WTC11 (cell line): Measurements from ENCODE around the gene MAP1B. TPM values are rescaled to one million over a fixed set of nuclear protein-coding genes. Genes with fewer than 3 reads are reported as not detected.

Experiments used
- ATAC-seq: fragments of 200-7000 bp; cut with Tn5 transposase; 2 replicates; pipeline ENCODE4 v1.10.0; 2021; ENCODE audit warnings: mild to moderate bottlenecking, moderate library complexity
- CTCF ChIA-PET: fragments of 300-600 bp; sonication (Branson Sonifier 250); formaldehyde crosslinking; loops from one replicate; lab custom pipeline; 2021; ENCODE audit warnings: antibody characterized with exemption; lab: Charles Lee
- POLR2A ChIA-PET: fragments of 350-600 bp; sonication (Branson Sonifier 250); formaldehyde crosslinking; loops from one replicate; lab custom pipeline; 2021; ENCODE audit warnings: antibody characterized with exemption; lab: Charles Lee
- DNase-seq: peaks from one replicate; pipeline ENCODE4 v3.0.0; 2021; ENCODE audit warnings: low spot score
- H3K27ac Mint-ChIP-seq: 2 replicates; pipeline ENCODE4 v1.8.0; 2021; ENCODE audit warnings: mixed read lengths
- H3K27me3 Mint-ChIP-seq: 2 replicates; pipeline ENCODE4 v1.8.0; 2021; ENCODE audit warnings: low read depth, mild to moderate bottlenecking, moderate library complexity, mixed read lengths
- H3K36me3 Mint-ChIP-seq: 2 replicates; pipeline ENCODE4 v1.8.0; 2021; ENCODE audit warnings: mixed read lengths
- H3K4me1 Mint-ChIP-seq: 2 replicates; pipeline ENCODE4 v1.8.0; 2022; ENCODE audit warnings: mixed read lengths
- H3K4me3 Mint-ChIP-seq: 2 replicates; pipeline ENCODE4 v1.8.0; 2021; ENCODE audit warnings: mild to moderate bottlenecking, moderate library complexity, mixed read lengths
- H3K9me3 Mint-ChIP-seq: 2 replicates; pipeline ENCODE4 v1.8.0; 2021; ENCODE audit warnings: mixed read lengths
- AR ChIP-seq: fragments of 250-450 bp; sonication (Bioruptor Pico); IDR thresholded peaks from 2 replicates; pipeline ENCODE4 v1.9.0; 2021; ENCODE audit warnings: mild to moderate bottlenecking
- CREB1 ChIP-seq: sonication (generic); formaldehyde crosslinking; IDR thresholded peaks from 2 replicates; pipeline ENCODE4 v1.8.0; 2023; ENCODE audit warnings: mild to moderate bottlenecking, missing genetic modification reagents
- ESRRA ChIP-seq: sonication (generic); formaldehyde crosslinking; IDR thresholded peaks from 2 replicates; pipeline ENCODE4 v1.8.1; 2022; ENCODE audit warnings: mild to moderate bottlenecking, missing genetic modification reagents, borderline replicate concordance
- FOXJ3 ChIP-seq: sonication (generic); formaldehyde crosslinking; IDR thresholded peaks from 2 replicates; pipeline ENCODE4 v1.9.0; 2021; ENCODE audit warnings: missing genetic modification reagents, mild to moderate bottlenecking, borderline replicate concordance
- FOXK1 ChIP-seq: sonication (generic); formaldehyde crosslinking; IDR thresholded peaks from 2 replicates; pipeline ENCODE4 v1.8.0; 2022; ENCODE audit warnings: mild to moderate bottlenecking, moderate library complexity, missing genetic modification reagents
- FOXP1 ChIP-seq: sonication (generic); formaldehyde crosslinking; IDR thresholded peaks from 2 replicates; pipeline ENCODE4 v1.8.0; 2022; ENCODE audit warnings: missing genetic modification reagents, mild to moderate bottlenecking, moderate library complexity, borderline replicate concordance
- GRHL2 ChIP-seq: fragments of 250-450 bp; sonication (Bioruptor Pico); IDR thresholded peaks from 2 replicates; pipeline ENCODE4 v1.8.0; 2022; ENCODE audit warnings: mild to moderate bottlenecking, moderate library complexity; ENCODE audit not compliant: insufficient replicate concordance, severe bottlenecking
- JAZF1 ChIP-seq: fragments of 250-450 bp; sonication (Bioruptor Pico); IDR thresholded peaks from 2 replicates; pipeline ENCODE4 v1.9.0; 2021; ENCODE audit warnings: moderate library complexity, mild to moderate bottlenecking, inconsistent platforms
- JUN ChIP-seq: sonication (generic); formaldehyde crosslinking; IDR thresholded peaks from 2 replicates; pipeline ENCODE4 v1.8.0; 2023; ENCODE audit warnings: mild to moderate bottlenecking, missing genetic modification reagents
- MLX ChIP-seq: sonication (generic); formaldehyde crosslinking; IDR thresholded peaks from 2 replicates; pipeline ENCODE4 v1.8.1; 2023; ENCODE audit warnings: mild to moderate bottlenecking, missing genetic modification reagents, moderate library complexity
- MXD4 ChIP-seq: fragments of 250-450 bp; sonication (Bioruptor Pico); IDR thresholded peaks from 2 replicates; pipeline ENCODE4 v1.8.0; 2021; ENCODE audit warnings: mild to moderate bottlenecking, moderate library complexity, borderline replicate concordance
- MYBL2 ChIP-seq: sonication (generic); formaldehyde crosslinking; IDR thresholded peaks from 2 replicates; pipeline ENCODE4 v1.8.1; 2023; ENCODE audit warnings: mild to moderate bottlenecking, moderate library complexity, missing genetic modification reagents
- NFATC4 ChIP-seq: fragments of 250-450 bp; sonication (Bioruptor Pico); IDR thresholded peaks from 2 replicates; pipeline ENCODE4 v1.9.0; 2021; ENCODE audit warnings: mild to moderate bottlenecking
- NR1H2 ChIP-seq: sonication (generic); formaldehyde crosslinking; IDR thresholded peaks from 2 replicates; pipeline ENCODE4 v1.9.0; 2021; ENCODE audit warnings: mild to moderate bottlenecking, moderate library complexity, missing genetic modification reagents
- NR3C1 ChIP-seq: sonication (generic); formaldehyde crosslinking; conservative IDR thresholded peaks from 2 replicates; pipeline ENCODE4 v1.8.1; 2023; ENCODE audit warnings: low read depth, mild to moderate bottlenecking, missing genetic modification reagents
- PRRX2 ChIP-seq: fragments of 250-450 bp; sonication (Bioruptor Pico); IDR thresholded peaks from 2 replicates; pipeline ENCODE4 v1.8.0; 2021; ENCODE audit warnings: mild to moderate bottlenecking
- RELA ChIP-seq: sonication (generic); formaldehyde crosslinking; IDR thresholded peaks from 2 replicates; pipeline ENCODE4 v1.8.1; 2022; ENCODE audit warnings: missing genetic modification reagents, mild to moderate bottlenecking, borderline replicate concordance
- RORB ChIP-seq: fragments of 250-450 bp; sonication (Bioruptor Pico); IDR thresholded peaks from 2 replicates; pipeline ENCODE4 v1.9.0; 2021; ENCODE audit warnings: mild to moderate bottlenecking
- TCF7 ChIP-seq: sonication (generic); formaldehyde crosslinking; IDR thresholded peaks from 2 replicates; pipeline ENCODE4 v1.8.0; 2022; ENCODE audit warnings: mild to moderate bottlenecking, low read depth, missing genetic modification reagents, moderate library complexity
- TEAD4 ChIP-seq: sonication (generic); formaldehyde crosslinking; IDR thresholded peaks from 2 replicates; pipeline ENCODE4 v1.8.0; 2022; ENCODE audit warnings: mild to moderate bottlenecking, missing genetic modification reagents
- ZMAT4 ChIP-seq: fragments of 250-450 bp; sonication (Bioruptor Pico); IDR thresholded peaks from 2 replicates; pipeline ENCODE4 v1.9.0; 2021; ENCODE audit warnings: mild to moderate bottlenecking
- ZNF416 ChIP-seq: fragments of 250-450 bp; sonication (Bioruptor Pico); IDR thresholded peaks from 2 replicates; pipeline ENCODE4 v1.9.0; 2021; ENCODE audit warnings: mild to moderate bottlenecking, inconsistent platforms
- ZNF423 ChIP-seq: fragments of 250-450 bp; sonication (Bioruptor Pico); IDR thresholded peaks from 2 replicates; pipeline ENCODE4 v2.1.2; 2022; ENCODE audit warnings: mild to moderate bottlenecking, moderate library complexity
- ZNF512 ChIP-seq: sonication (generic); formaldehyde crosslinking; IDR thresholded peaks from 2 replicates; pipeline ENCODE4 v1.8.1; 2022; ENCODE audit warnings: missing genetic modification reagents, borderline replicate concordance
- total RNA-seq: library from RNA; stranded (reverse); gene quantifications from 3 replicates; pipeline ENCODE4 v1.2.3, GENCODE V29; 2021
- TF ChIP-seq, protein P1 (sequence below): sonication (generic); formaldehyde crosslinking; IDR thresholded peaks from 2 replicates; pipeline ENCODE4 v1.8.0; 2022; ENCODE audit warnings: mild to moderate bottlenecking, missing genetic modification reagents
- TF ChIP-seq, protein P2 (sequence below): fragments of 250-450 bp; sonication (Bioruptor Pico); IDR thresholded peaks from 2 replicates; pipeline ENCODE4 v2.1.2; 2022; ENCODE audit warnings: mild to moderate bottlenecking, moderate library complexity
- TF ChIP-seq, protein P3 (sequence below): fragments of 250-450 bp; sonication (Bioruptor Pico); IDR thresholded peaks from 2 replicates; pipeline ENCODE4 v1.8.0; 2021; ENCODE audit warnings: mild to moderate bottlenecking
- TF ChIP-seq, protein P4 (sequence below): sonication (generic); formaldehyde crosslinking; IDR thresholded peaks from 2 replicates; pipeline ENCODE4 v1.8.1; 2022; ENCODE audit warnings: mild to moderate bottlenecking, moderate library complexity, missing genetic modification reagents

MAP1B gene
- total RNA-seq, 1 experiment from 2014 or later: 95.0 TPM

- Mint-ChIP-seq H3K27ac (peak overlapping the region; percentile 52; the same call in 1 of the 2 replicates), H3K4me3 (no peak overlapping the region), H3K9me3 (no peaks in the 10 kb centered on the region), H3K4me1 (peaks cover 35% of the 10 kb centered on the region), H3K27me3 (no peaks in the 10 kb centered on the region; the same call in 1 of the 2 replicates), H3K36me3 (peaks cover 10% of the 10 kb centered on the region; the same call in 1 of the 2 replicates)
- DNase-seq (no peak), ATAC-seq (no peak)
- CTCF ChIA-PET: no interaction called here
- POLR2A ChIA-PET: interaction anchor here (0.6 kb wide), 1 partner anchor 21 kb away, joined by 3 read pairs; no protein-coding TSS in a partner anchor
- no peak for TF ChIP-seq FOXP1 (CRISPR knock-in tag)
- TF ChIP-seq FOXK1 (CRISPR knock-in tag): no peak
- TF ChIP-seq MXD4: no peak
- TF ChIP-seq JAZF1 (CRISPR knock-in tag): no peak
- TF ChIP-seq, protein P1, sequence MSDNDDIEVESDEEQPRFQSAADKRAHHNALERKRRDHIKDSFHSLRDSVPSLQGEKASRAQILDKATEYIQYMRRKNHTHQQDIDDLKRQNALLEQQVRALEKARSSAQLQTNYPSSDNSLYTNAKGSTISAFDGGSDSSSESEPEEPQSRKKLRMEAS (CRISPR knock-in tag): no peak
- no peak for TF ChIP-seq ZNF416 (CRISPR knock-in tag)
- TF ChIP-seq PRRX2 (CRISPR knock-in tag): no peak
- no peak for TF ChIP-seq ZNF423 (CRISPR knock-in tag)
- TF ChIP-seq ESRRA (CRISPR knock-in tag): no peak
- TF ChIP-seq MLX (CRISPR knock-in tag): no peak
- TF ChIP-seq, protein P2, sequence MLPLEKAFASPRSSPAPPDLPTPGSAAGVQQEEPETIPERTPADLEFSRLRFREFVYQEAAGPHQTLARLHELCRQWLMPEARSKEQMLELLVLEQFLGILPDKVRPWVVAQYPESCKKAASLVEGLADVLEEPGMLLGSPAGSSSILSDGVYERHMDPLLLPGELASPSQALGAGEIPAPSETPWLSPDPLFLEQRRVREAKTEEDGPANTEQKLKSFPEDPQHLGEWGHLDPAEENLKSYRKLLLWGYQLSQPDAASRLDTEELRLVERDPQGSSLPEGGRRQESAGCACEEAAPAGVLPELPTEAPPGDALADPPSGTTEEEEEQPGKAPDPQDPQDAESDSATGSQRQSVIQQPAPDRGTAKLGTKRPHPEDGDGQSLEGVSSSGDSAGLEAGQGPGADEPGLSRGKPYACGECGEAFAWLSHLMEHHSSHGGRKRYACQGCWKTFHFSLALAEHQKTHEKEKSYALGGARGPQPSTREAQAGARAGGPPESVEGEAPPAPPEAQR: no peak
- no peak for TF ChIP-seq NR3C1
- no peak for TF ChIP-seq MYBL2 (CRISPR knock-in tag)
- no peak for TF ChIP-seq FOXJ3 (CRISPR knock-in tag)
- no peak for TF ChIP-seq RORB (CRISPR knock-in tag)
- TF ChIP-seq JUN (CRISPR knock-in tag): no peak
- TF ChIP-seq ZMAT4 (CRISPR knock-in tag): no peak
- no peak for TF ChIP-seq NFATC4 (CRISPR knock-in tag)
Observed at GRCh38 chr5:72180925-72181324, 73.7 kb downstream of the MAP1B start.

- ATAC-seq (no peak), DNase-seq (no peak)
- H3K36me3 Mint-ChIP-seq: peaks cover 19% of the 10 kb centered on the region
- peaks cover 35% of the 10 kb centered on the region for H3K4me1 Mint-ChIP-seq
- peak overlapping the region; percentile 80 for H3K27ac Mint-ChIP-seq
- ChIA-PET POLR2A (no interaction called here), CTCF (no interaction called here)
- H3K9me3 Mint-ChIP-seq: no peaks in the 10 kb centered on the region
- no peak overlapping the region for H3K4me3 Mint-ChIP-seq
- H3K27me3 Mint-ChIP-seq: no peaks in the 10 kb centered on the region; the same call in 1 of the 2 replicates
- TF ChIP-seq NR1H2 (CRISPR knock-in tag) (no peak), AR (no peak), RELA (no peak), CREB1 (CRISPR knock-in tag) (no peak), TCF7 (CRISPR knock-in tag) (no peak), GRHL2 (no peak), ZNF512 (CRISPR knock-in tag) (no peak), TEAD4 (no peak), RORB (CRISPR knock-in tag) (no peak)
- TF ChIP-seq, protein P3, sequence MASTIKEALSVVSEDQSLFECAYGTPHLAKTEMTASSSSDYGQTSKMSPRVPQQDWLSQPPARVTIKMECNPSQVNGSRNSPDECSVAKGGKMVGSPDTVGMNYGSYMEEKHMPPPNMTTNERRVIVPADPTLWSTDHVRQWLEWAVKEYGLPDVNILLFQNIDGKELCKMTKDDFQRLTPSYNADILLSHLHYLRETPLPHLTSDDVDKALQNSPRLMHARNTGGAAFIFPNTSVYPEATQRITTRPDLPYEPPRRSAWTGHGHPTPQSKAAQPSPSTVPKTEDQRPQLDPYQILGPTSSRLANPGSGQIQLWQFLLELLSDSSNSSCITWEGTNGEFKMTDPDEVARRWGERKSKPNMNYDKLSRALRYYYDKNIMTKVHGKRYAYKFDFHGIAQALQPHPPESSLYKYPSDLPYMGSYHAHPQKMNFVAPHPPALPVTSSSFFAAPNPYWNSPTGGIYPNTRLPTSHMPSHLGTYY (CRISPR knock-in tag): no peak
- TF ChIP-seq, protein P4, sequence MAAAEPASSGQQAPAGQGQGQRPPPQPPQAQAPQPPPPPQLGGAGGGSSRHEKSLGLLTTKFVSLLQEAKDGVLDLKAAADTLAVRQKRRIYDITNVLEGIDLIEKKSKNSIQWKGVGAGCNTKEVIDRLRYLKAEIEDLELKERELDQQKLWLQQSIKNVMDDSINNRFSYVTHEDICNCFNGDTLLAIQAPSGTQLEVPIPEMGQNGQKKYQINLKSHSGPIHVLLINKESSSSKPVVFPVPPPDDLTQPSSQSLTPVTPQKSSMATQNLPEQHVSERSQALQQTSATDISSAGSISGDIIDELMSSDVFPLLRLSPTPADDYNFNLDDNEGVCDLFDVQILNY (CRISPR knock-in tag): no peak
Observed at GRCh38 chr5:72182686-72183085, 75.4 kb downstream of the MAP1B start.
